Vagina (tissue), 2 donors: ENCODE data around the gene POLR2B.

Source experiments
- POLR2A ChIP-seq, 2 donors: fragments of 450-650 bp; IDR thresholded peaks; one replicate each; pipeline ENCODE4 v1.6.1; 2017; ENCODE audit warnings: antibody characterized with exemption in 2 of 2, mild to moderate bottlenecking in 2 of 2, moderate library complexity in 2 of 2
- TF ChIP-seq, protein P1 (sequence below), 3 experiments: fragments of 450-650 bp in 2 of 3; fragments of 200-600 bp in 1 of 3; sonication (generic) in 1 of 3; IDR thresholded peaks; one replicate each; pipeline ENCODE4 v1.5.1; 2017 to 2019; ENCODE audit warnings: antibody characterized with exemption in 3 of 3, mild to moderate bottlenecking in 2 of 3, moderate library complexity in 2 of 3

DNA sequence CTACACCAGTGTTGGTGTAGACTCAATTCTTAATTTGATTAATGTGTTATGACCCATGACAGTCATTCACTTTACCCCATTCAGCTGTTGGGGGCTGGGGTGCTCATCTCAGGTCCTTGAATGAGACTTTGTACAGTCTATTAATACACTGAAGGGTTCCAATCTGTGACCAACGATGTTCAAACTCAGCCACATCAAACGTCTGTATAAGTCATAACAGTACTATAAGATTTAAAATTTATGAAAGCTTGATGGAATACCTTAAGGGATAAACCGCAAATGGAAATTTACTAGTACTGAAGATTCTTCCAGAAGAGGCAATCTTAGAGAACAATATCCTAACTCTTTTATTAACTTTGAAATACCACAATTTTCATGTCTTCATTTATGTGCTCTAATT is 37.3 kb upstream of the POLR2B start:
- TF ChIP-seq, protein P1, sequence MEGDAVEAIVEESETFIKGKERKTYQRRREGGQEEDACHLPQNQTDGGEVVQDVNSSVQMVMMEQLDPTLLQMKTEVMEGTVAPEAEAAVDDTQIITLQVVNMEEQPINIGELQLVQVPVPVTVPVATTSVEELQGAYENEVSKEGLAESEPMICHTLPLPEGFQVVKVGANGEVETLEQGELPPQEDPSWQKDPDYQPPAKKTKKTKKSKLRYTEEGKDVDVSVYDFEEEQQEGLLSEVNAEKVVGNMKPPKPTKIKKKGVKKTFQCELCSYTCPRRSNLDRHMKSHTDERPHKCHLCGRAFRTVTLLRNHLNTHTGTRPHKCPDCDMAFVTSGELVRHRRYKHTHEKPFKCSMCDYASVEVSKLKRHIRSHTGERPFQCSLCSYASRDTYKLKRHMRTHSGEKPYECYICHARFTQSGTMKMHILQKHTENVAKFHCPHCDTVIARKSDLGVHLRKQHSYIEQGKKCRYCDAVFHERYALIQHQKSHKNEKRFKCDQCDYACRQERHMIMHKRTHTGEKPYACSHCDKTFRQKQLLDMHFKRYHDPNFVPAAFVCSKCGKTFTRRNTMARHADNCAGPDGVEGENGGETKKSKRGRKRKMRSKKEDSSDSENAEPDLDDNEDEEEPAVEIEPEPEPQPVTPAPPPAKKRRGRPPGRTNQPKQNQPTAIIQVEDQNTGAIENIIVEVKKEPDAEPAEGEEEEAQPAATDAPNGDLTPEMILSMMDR (IDR thresholded peaks at IDR 0.05) = no peak
- TF ChIP-seq POLR2A (IDR thresholded peaks at IDR 0.05) = no peak
